Suprapubic skin (tissue), 4 donors: ENCODE measurements around the gene BAIAP2L2. TPM values are rescaled to one million over a fixed set of nuclear protein-coding genes. Genes with fewer than 3 reads are reported as not detected.

ENCODE experiments used
- DNase-seq, 2 donors: peaks; one replicate each; pipeline ENCODE4 v3.0.0-alpha.2; 2019; ENCODE audit warnings: low spot score in 2 of 2
- H3K27ac ChIP-seq: fragments of 200-600 bp; sonication (generic); one replicate; pipeline ENCODE4 v1.5.1; 2019
- H3K27me3 ChIP-seq: fragments of 200-600 bp; sonication (generic); one replicate; pipeline ENCODE4 v1.5.1; 2019
- H3K36me3 ChIP-seq: fragments of 200-600 bp; sonication (generic); one replicate; pipeline ENCODE4 v1.5.1; 2019
- H3K4me1 ChIP-seq: fragments of 200-600 bp; sonication (generic); one replicate; pipeline ENCODE4 v1.5.1; 2019
- H3K4me3 ChIP-seq: fragments of 200-600 bp; sonication (generic); one replicate; pipeline ENCODE4 v1.5.1; 2019; ENCODE audit warnings: mild to moderate bottlenecking
- H3K9me3 ChIP-seq: fragments of 200-600 bp; sonication (generic); one replicate; pipeline ENCODE4 v1.5.1; 2019
- EP300 ChIP-seq: sonication (generic); formaldehyde crosslinking; IDR thresholded peaks from one replicate; pipeline ENCODE4 v1.6.1; 2017; ENCODE audit warnings: antibody characterized with exemption
- POLR2A ChIP-seq, 2 donors: fragments of 450-650 bp; IDR thresholded peaks; one replicate each; pipeline ENCODE4 v1.6.1; 2017; ENCODE audit warnings: antibody characterized with exemption in 2 of 2, mild to moderate bottlenecking in 2 of 2, moderate library complexity in 2 of 2
- POLR2AphosphoS5 ChIP-seq, 3 donors: sonication (generic); formaldehyde crosslinking; IDR thresholded peaks; one replicate each; pipeline ENCODE4 v1.6.1; 2017; ENCODE audit warnings: antibody characterized with exemption in 3 of 3
- WGBS: methylation state at CpG from one replicate; pipeline ENCODE4 v1.1.5; 2018; 5-methylcytosine and 5-hydroxymethylcytosine counted together
- total RNA-seq, 4 donors: library from RNA; depleted of rRNA; stranded (reverse); fragments of >200 nt; gene quantifications; one replicate each; pipeline ENCODE4 v1.1.0, GENCODE V29; 2016
- TF ChIP-seq, protein P1 (sequence below), 2 donors: fragments of 200-600 bp in 1 of 2; fragments of 450-650 bp in 1 of 2; sonication (generic) in 1 of 2; IDR thresholded peaks; one replicate each; pipeline ENCODE4 v1.5.1; 2016 to 2019; ENCODE audit warnings: antibody characterized with exemption in 2 of 2, mild to moderate bottlenecking in 1 of 2, moderate library complexity in 1 of 2

The BAIAP2L2 gene
- total RNA-seq, 4 donors from 2014 or later, result 0.49 to 1.7 (median 1.6) TPM

DNA sequence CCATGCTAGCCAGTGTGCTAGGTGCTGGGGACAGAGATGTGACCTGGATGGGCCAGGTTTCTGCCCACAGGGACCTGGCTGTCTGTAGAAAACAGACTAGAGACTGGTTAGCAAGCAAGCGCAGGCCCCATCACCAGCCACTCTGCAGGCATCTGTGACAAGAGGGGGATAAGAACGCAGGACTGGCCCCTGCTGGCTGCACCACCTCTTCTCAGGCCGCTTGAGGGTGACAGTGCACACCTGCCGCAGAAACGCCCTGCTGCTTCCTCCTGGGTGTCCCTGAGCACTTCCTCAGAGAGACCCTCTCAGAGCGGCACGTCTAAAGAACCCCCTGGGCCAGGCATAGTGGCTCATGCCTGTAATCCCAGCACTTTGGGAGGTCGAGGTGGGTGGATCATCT lies 59.2 kb downstream of the BAIAP2L2 start:
- no peak overlapping the region for H3K27ac ChIP-seq

DNA sequence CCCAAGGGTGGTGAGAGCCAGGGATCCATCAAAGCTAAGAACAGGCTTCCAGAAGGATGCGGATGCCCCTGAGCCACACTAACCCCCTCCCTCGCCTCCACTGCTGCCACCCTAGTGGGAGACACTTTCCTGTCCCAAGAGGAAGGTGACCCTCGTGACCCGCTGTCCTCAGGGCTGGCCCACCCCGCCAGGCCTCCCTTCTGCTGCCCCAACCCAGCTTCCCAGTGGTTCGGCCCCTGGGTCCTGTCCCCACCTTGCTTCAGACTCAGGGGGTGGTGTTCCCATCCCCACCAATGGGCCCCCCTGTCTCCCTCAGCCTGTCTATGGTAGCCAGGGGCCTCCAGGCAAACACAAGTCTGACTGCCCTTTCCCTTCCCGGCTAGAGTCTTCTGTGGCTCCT lies 59.8 kb downstream of the BAIAP2L2 start:
- H3K9me3 ChIP-seq, result no peaks in the 10 kb centered on the region
- TF ChIP-seq, protein P1, sequence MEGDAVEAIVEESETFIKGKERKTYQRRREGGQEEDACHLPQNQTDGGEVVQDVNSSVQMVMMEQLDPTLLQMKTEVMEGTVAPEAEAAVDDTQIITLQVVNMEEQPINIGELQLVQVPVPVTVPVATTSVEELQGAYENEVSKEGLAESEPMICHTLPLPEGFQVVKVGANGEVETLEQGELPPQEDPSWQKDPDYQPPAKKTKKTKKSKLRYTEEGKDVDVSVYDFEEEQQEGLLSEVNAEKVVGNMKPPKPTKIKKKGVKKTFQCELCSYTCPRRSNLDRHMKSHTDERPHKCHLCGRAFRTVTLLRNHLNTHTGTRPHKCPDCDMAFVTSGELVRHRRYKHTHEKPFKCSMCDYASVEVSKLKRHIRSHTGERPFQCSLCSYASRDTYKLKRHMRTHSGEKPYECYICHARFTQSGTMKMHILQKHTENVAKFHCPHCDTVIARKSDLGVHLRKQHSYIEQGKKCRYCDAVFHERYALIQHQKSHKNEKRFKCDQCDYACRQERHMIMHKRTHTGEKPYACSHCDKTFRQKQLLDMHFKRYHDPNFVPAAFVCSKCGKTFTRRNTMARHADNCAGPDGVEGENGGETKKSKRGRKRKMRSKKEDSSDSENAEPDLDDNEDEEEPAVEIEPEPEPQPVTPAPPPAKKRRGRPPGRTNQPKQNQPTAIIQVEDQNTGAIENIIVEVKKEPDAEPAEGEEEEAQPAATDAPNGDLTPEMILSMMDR (IDR thresholded peaks at IDR 0.05), result no peak
- TF ChIP-seq POLR2AphosphoS5 (IDR thresholded peaks at IDR 0.05), result no peak
- TF ChIP-seq EP300, result no peak
- no peak for TF ChIP-seq POLR2A (IDR thresholded peaks at IDR 0.05)
- 86% methylated on average over 5 of the region's 7 CpGs for WGBS
- no peak for DNase-seq
- H3K36me3 ChIP-seq, result no peaks in the 10 kb centered on the region
- H3K27ac ChIP-seq, result no peak overlapping the region
- peaks cover 7% of the 10 kb centered on the region for H3K4me1 ChIP-seq
- H3K27me3 ChIP-seq, result no peaks in the 10 kb centered on the region
- H3K4me3 ChIP-seq, result no peak overlapping the region

More for the DNA sequence above, 59.2 kb downstream of the BAIAP2L2 start:
- H3K9me3 ChIP-seq, result no peaks in the 10 kb centered on the region
- no peaks in the 10 kb centered on the region for H3K36me3 ChIP-seq
- H3K27me3 ChIP-seq, result no peaks in the 10 kb centered on the region
- WGBS, result 71% methylated on average over 7 of the region's 8 CpGs
- H3K4me3 ChIP-seq, result no peak overlapping the region
- no peak for DNase-seq
- TF ChIP-seq, protein P1 (IDR thresholded peaks at IDR 0.05), result no peak
- H3K4me1 ChIP-seq, result peaks cover 7% of the 10 kb centered on the region

DNA sequence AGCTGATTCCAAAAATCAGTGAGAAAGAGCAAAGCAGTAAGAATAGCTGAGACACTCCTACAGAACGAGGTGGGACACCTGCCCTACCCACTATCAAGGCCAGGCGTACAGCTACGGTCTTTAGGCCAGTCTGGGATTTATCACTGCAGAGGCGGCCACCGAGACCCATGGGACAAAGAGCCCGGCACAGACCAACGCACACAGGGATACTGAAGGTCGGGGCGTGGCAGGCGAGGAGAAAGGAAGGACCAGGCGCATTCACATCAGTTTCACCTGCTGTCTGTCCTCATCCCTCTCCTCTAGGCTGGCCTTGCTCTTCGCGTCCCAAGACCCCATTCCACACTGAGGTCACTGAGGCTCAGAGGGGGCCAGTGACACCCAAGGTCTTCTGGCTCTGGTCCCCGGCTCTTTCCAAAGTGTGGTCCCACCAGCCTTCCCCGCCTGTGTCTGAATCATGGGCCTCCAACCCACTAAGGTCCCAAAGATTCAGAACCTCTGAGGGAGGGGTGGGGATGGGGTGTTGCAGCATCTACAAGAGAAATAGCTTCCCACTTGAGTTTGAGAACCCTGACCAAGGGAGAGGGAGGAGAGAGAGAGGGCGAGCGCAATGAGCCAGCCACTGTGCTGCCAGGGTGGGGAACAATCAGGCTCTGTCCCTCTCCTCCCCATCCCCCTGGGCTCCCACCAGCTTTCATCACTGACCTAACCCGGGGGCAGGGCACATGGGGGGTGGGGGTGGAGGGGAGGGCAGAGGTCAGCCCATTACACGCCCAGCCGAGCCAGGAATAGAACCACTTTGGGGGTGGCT lies 60.5 kb downstream of the BAIAP2L2 start:
- TF ChIP-seq EP300 (no peak), POLR2A (IDR thresholded peaks at IDR 0.05) (no peak)
- Histone ChIP-seq H3K9me3 (no peaks in the 10 kb centered on the region), H3K27me3 (no peaks in the 10 kb centered on the region), H3K4me3 (no peak overlapping the region), H3K36me3 (no peaks in the 10 kb centered on the region), H3K27ac (no peak overlapping the region), H3K4me1 (peaks cover 7% of the 10 kb centered on the region)
- no peak for DNase-seq
- 83% methylated on average over 13 of the region's 20 CpGs for WGBS

DNA sequence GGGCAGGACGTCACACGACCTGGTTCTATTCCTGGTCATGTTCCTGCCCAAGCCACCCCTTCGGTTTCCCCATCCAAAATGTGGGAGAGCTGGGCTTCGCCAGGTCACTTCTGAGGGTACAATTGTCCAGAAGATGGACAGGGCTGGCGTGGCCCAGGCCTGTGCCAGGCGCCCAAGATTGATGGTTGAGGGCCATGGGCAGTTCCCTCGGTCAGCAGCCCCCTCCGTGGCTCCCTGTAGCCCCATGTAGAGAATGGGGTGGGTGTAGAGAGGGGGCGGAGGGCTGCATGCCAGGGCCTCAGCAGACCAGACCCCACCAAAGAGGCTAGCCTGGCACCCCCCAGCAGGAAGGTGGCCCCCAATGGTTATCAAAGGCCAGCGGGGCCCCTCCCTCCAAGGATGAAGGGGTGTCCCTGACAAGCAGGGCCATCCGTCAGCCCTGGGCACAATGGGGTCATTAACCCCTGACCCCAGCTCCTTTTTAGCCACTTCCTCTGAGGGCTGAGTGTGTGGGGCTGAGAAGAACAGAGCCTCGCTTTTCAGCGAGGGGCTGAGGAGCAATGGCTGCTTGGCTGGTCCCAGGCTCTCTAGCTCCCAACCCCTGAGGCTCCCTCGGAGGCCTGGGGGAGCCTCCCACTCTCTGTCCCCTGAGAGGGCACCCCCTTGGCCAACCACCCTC lies 64.3 kb downstream of the BAIAP2L2 start:
- no peaks in the 10 kb centered on the region for H3K4me1 ChIP-seq
- TF ChIP-seq EP300 (no peak), POLR2AphosphoS5 (IDR thresholded peaks at IDR 0.05) (no peak), POLR2A (IDR thresholded peaks at IDR 0.05) (no peak)
- TF ChIP-seq, protein P1 (IDR thresholded peaks at IDR 0.05), result no peak
- DNase-seq, result no peak
- H3K4me3 ChIP-seq, result no peak overlapping the region
- H3K27me3 ChIP-seq, result no peaks in the 10 kb centered on the region
- H3K9me3 ChIP-seq, result no peaks in the 10 kb centered on the region
- WGBS, result 74% methylated on average over 13 of the region's 14 CpGs
- no peak overlapping the region for H3K27ac ChIP-seq
- no peaks in the 10 kb centered on the region for H3K36me3 ChIP-seq

DNA sequence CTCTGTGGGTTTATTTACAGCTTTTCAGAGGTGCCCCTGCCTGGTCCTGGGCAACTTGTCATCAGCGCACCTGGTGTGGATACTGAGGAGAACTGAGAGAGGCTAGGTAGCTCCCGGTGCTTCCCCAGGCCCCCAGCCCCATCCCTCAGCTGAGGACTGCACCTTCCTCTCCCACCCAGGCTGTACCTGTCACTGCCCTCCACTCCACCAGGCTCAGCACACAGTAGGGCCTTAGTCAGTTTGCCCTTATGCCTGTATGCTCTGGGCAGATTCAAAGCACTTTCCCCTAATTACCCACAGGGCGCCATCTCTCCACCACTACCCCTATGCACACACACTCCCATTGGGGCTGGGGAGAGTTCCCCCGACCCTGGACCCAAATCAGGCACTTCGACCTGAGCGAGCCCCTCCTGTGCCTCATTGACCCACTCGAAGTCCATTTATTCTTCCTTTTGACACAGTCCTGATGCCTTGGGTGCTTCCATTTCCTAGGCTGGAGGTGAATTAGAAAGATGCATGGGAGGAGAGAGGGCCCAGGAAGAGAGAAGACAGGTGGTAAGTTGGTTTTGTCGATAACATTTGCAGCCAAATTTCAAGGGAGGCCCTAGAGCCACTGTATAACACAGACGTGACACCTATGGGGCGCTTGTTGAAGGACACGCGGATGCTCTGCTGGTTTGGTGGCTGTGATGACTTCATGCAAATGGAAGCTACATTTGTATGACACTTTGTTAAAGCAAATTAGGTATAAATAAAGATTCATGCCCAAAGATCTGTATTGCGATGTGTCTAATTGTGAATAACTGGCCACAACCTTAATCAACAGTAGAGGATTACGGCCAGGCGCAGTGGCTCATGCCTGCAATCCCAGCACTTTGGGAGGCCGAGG lies 67.1 kb downstream of the BAIAP2L2 start:
- Histone ChIP-seq H3K27ac (no peak overlapping the region), H3K9me3 (no peaks in the 10 kb centered on the region), H3K36me3 (no peaks in the 10 kb centered on the region), H3K4me3 (no peak overlapping the region), H3K4me1 (peaks cover 13% of the 10 kb centered on the region), H3K27me3 (no peaks in the 10 kb centered on the region)
- TF ChIP-seq EP300 (no peak), POLR2AphosphoS5 (IDR thresholded peaks at IDR 0.05) (no peak), POLR2A (IDR thresholded peaks at IDR 0.05) (no peak)
- TF ChIP-seq, protein P1 (IDR thresholded peaks at IDR 0.05), result no peak
- 87% methylated on average over 16 of the region's 16 CpGs for WGBS
- DNase-seq, result no peak
